Peyer's patch (tissue), 4 donors: ENCODE measurements around the gene MYH11.

Source experiments
- CTCF ChIP-seq, 6 experiments: fragments of 450-650 bp in 4 of 6; fragments of 200-600 bp in 2 of 6; sonication (generic) in 1 of 6; IDR thresholded peaks; one replicate each; pipeline ENCODE4 v1.5.1; 2017 to 2019; ENCODE audit warnings: antibody characterized with exemption in 6 of 6, mild to moderate bottlenecking in 3 of 6, moderate library complexity in 1 of 6
- POLR2A ChIP-seq, 2 donors: fragments of 450-650 bp; IDR thresholded peaks; one replicate each; pipeline ENCODE4 v1.5.1; 2017; ENCODE audit warnings: antibody characterized with exemption in 2 of 2, mild to moderate bottlenecking in 2 of 2, moderate library complexity in 2 of 2

DNA sequence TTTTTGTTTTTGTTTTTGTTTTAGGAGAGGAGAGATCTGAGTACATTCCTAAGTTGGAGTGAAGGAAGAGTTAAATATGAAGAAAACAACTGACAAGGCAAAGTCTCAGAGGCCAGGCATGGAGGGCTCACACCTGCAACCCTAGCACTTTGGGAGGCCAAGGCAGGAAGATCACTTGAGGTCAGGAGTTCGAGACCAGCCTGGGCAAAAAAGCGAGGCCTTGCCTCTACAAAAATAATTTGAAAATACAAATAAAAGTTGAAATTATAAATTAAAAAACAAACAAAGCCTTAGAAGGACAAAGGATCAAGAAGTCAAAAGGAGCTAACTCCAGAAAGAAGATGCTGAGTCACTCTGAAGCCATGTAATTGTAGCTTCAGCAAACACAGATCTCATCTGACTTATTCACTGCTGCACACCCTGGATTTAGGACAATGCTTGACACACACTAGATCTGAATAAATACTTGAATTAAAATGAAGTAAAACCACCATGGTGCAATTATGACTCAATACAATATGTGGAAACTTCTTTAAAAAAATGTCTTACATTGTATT is 22.5 kb upstream of the MYH11 start:
- TF ChIP-seq CTCF (IDR thresholded peaks at IDR 0.05) (no peak), POLR2A (IDR thresholded peaks at IDR 0.05) (no peak)
